HUES48 (cell line): Measurements from ENCODE around the gene CTF1.
"Not testable (repeated sequence)": the region's sequence is repeated elsewhere in the genome, so short reads cannot be mapped to it uniquely, and the experiment has no call there.

Experiments used
- H3K27ac ChIP-seq: one replicate; pipeline ENCODE4 v1.7.0; 2013; ENCODE audit warnings: low read depth, low read length, inconsistent platforms
- H3K27me3 ChIP-seq: 2 replicates; pipeline ENCODE4 v1.6.1; 2013; ENCODE audit warnings: mild to moderate bottlenecking, low read length; ENCODE audit not compliant: control insufficient read depth, insufficient read depth
- H3K36me3 ChIP-seq: 2 replicates; pipeline ENCODE4 v1.6.1; 2013; ENCODE audit warnings: low read length; ENCODE audit not compliant: control insufficient read depth, insufficient read depth
- H3K4me1 ChIP-seq: 2 replicates; pipeline ENCODE4 v1.6.1; 2013; ENCODE audit warnings: mild to moderate bottlenecking, low read length; ENCODE audit not compliant: control insufficient read depth, insufficient read depth
- H3K4me3 ChIP-seq: 2 replicates; pipeline ENCODE4 v1.5.1; 2013; ENCODE audit warnings: mild to moderate bottlenecking, low read depth, low read length
- H3K9ac ChIP-seq: 2 replicates; pipeline ENCODE4 v1.6.1; 2013; ENCODE audit warnings: mild to moderate bottlenecking, low read depth, low read length, moderate library complexity
- H3K9me3 ChIP-seq: 2 replicates; pipeline ENCODE4 v1.6.1; 2013; ENCODE audit warnings: low read length; ENCODE audit not compliant: control insufficient read depth, insufficient read depth

Gene CTF1

GRCh38 chr16:30888856-30889499 lies 7.4 kb upstream of the CTF1 start:
- Histone ChIP-seq H3K36me3 (peaks cover 6% of the 10 kb centered on the region; the same call in 1 of the 2 replicates), H3K9me3 (no peaks in the 10 kb centered on the region), H3K4me3 (no peak overlapping the region), H3K9ac (no peak overlapping the region), H3K27me3 (no peaks in the 10 kb centered on the region), H3K4me1 (no peaks in the 10 kb centered on the region), H3K27ac (no peak overlapping the region)

GRCh38 chr16:30889721-30890120 lies 6.7 kb upstream of the CTF1 start:
- H3K36me3 ChIP-seq: peaks cover 6% of the 10 kb centered on the region; the same call in 1 of the 2 replicates
- H3K9me3 ChIP-seq: no peaks in the 10 kb centered on the region
- no peak overlapping the region for H3K27ac ChIP-seq
- H3K4me1 ChIP-seq: no peaks in the 10 kb centered on the region; the same call in 1 of the 2 replicates
- H3K9ac ChIP-seq: no peak overlapping the region
- H3K27me3 ChIP-seq: peaks cover 6% of the 10 kb centered on the region
- H3K4me3 ChIP-seq: no peak overlapping the region

- H3K27ac ChIP-seq, H3K9me3 ChIP-seq, H3K9ac ChIP-seq, H3K36me3 ChIP-seq, H3K4me1 ChIP-seq, H3K4me3 ChIP-seq: not testable (repeated sequence)
- peaks cover 14% of the 10 kb centered on the region for H3K27me3 ChIP-seq
These were observed 5.2 kb upstream of the CTF1 start for GRCh38 chr16:30891043-30891823.

- Histone ChIP-seq H3K9me3 (no peaks in the 10 kb centered on the region), H3K27ac (no peak overlapping the region), H3K27me3 (peaks cover 14% of the 10 kb centered on the region), H3K4me3 (peak overlapping the region; percentile 90), H3K9ac (no peak overlapping the region), H3K36me3 (peaks cover 6% of the 10 kb centered on the region; the same call in 1 of the 2 replicates), H3K4me1 (peaks cover 8% of the 10 kb centered on the region)
These were observed 3.6 kb upstream of the CTF1 start for GRCh38 chr16:30892670-30893416.

- peaks cover 8% of the 10 kb centered on the region for H3K4me1 ChIP-seq
- H3K27ac ChIP-seq: no peak overlapping the region
- peaks cover 14% of the 10 kb centered on the region for H3K27me3 ChIP-seq
- H3K9me3 ChIP-seq: no peaks in the 10 kb centered on the region
- H3K4me3 ChIP-seq: peak overlapping the region; percentile 90
- H3K9ac ChIP-seq: peak overlapping the region; percentile 63
- H3K36me3 ChIP-seq: peaks cover 6% of the 10 kb centered on the region; the same call in 1 of the 2 replicates
These were observed 3.0 kb upstream of the CTF1 start for GRCh38 chr16:30893417-30893743.

GRCh38 chr16:30893744-30894539 lies 2.5 kb upstream of the CTF1 start, which contains the start of gene BCL7C:
Gene BCL7C, minus strand, starts transcription at chr16:30894077. Its CDS starts 133 bp downstream, at chr16:30893944.
- peaks cover 2% of the 10 kb centered on the region; the same call in 1 of the 2 replicates for H3K36me3 ChIP-seq
- H3K9ac ChIP-seq: peak within 1 kb of the TSS; percentile 63
- peaks cover 14% of the 10 kb centered on the region for H3K27me3 ChIP-seq
- H3K9me3 ChIP-seq: no peaks in the 10 kb centered on the region
- H3K4me3 ChIP-seq: peak within 1 kb of the TSS; percentile 90
- H3K27ac ChIP-seq: peak within 1 kb of the TSS; percentile 51
- peaks cover 8% of the 10 kb centered on the region for H3K4me1 ChIP-seq

GRCh38 chr16:30894540-30895368 lies 1.7 kb upstream of the CTF1 start:
- peak overlapping the region; percentile 90 for H3K4me3 ChIP-seq
- H3K9me3 ChIP-seq: no peaks in the 10 kb centered on the region
- peak overlapping the region; percentile 51 for H3K27ac ChIP-seq
- 0 out of 2 replicates have a peak overlapping the region, but pooled peaks have one; percentile 48 for H3K9ac ChIP-seq
- H3K27me3 ChIP-seq: peaks cover 14% of the 10 kb centered on the region
- H3K36me3 ChIP-seq: no peaks in the 10 kb centered on the region
- H3K4me1 ChIP-seq: peaks cover 8% of the 10 kb centered on the region

- H3K4me3 ChIP-seq: peak overlapping the region; percentile 70
- H3K4me1 ChIP-seq: peaks cover 8% of the 10 kb centered on the region
- no peaks in the 10 kb centered on the region for H3K36me3 ChIP-seq
- peaks cover 14% of the 10 kb centered on the region for H3K27me3 ChIP-seq
- H3K9me3 ChIP-seq: no peaks in the 10 kb centered on the region
- H3K9ac ChIP-seq: peak overlapping the region; percentile 48; the same call in 1 of the 2 replicates
- H3K27ac ChIP-seq: peak overlapping the region; percentile 92
These were observed 670 bp upstream of the CTF1 start for GRCh38 chr16:30895627-30896260.

GRCh38 chr16:30896889-30897733 lies 697 bp downstream of the CTF1 start:
- Histone ChIP-seq H3K36me3 (no peaks in the 10 kb centered on the region), H3K4me3 (peak overlapping the region; percentile 70), H3K9me3 (no peaks in the 10 kb centered on the region), H3K27me3 (peaks cover 18% of the 10 kb centered on the region), H3K9ac (peak overlapping the region; percentile 16; the same call in 1 of the 2 replicates), H3K27ac (peak overlapping the region; percentile 92), H3K4me1 (peaks cover 8% of the 10 kb centered on the region)
